Ectodermal cell (in vitro differentiated cells): ENCODE measurements around the gene FGD3.

Experiments used
- H3K27ac ChIP-seq: 2 replicates; pipeline ENCODE4 v1.7.0; 2013; ENCODE audit warnings: mild to moderate bottlenecking, low read depth, low read length; ENCODE audit not compliant: insufficient read depth, poor library complexity, severe bottlenecking
- H3K27me3 ChIP-seq: 2 replicates; pipeline ENCODE4 v1.7.0; 2013; ENCODE audit warnings: mild to moderate bottlenecking, low read length; ENCODE audit not compliant: insufficient read depth, control insufficient read depth, poor library complexity, severe bottlenecking
- H3K36me3 ChIP-seq: one replicate; pipeline ENCODE4 v1.7.0; 2013; ENCODE audit warnings: low read length; ENCODE audit not compliant: control insufficient read depth, insufficient read depth
- H3K4me1 ChIP-seq: one replicate; pipeline ENCODE4 v1.7.0; 2013; ENCODE audit warnings: low read length; ENCODE audit not compliant: control insufficient read depth, insufficient read depth
- H3K4me3 ChIP-seq: 2 replicates; pipeline ENCODE4 v1.7.0; 2013; ENCODE audit warnings: low read depth, low read length, control low read depth; ENCODE audit not compliant: insufficient read depth
- H3K9me3 ChIP-seq: 2 replicates; pipeline ENCODE4 v1.7.0; 2013; ENCODE audit warnings: mild to moderate bottlenecking, low read length, moderate library complexity; ENCODE audit not compliant: control insufficient read depth
- WGBS, 2 experiments: methylation state at CpG; one replicate each; pipeline ENCODE4 v1.1.7; 2013; ENCODE audit warnings: missing lambda C conversion rate in 2 of 2; 5-methylcytosine and 5-hydroxymethylcytosine counted together

Gene FGD3

GRCh38 chr9:93084471-93084881 lies 137.2 kb downstream of the FGD3 start:
- no peaks in the 10 kb centered on the region for H3K27me3 ChIP-seq
- no peaks in the 10 kb centered on the region for H3K4me1 ChIP-seq
- no peaks in the 10 kb centered on the region for H3K9me3 ChIP-seq
- H3K36me3 ChIP-seq: no peaks in the 10 kb centered on the region
- H3K4me3 ChIP-seq: no peak overlapping the region
- no peak overlapping the region for H3K27ac ChIP-seq
- 95% methylated on average over 6 of the region's 6 CpGs for WGBS, 2 experiments

DNA sequence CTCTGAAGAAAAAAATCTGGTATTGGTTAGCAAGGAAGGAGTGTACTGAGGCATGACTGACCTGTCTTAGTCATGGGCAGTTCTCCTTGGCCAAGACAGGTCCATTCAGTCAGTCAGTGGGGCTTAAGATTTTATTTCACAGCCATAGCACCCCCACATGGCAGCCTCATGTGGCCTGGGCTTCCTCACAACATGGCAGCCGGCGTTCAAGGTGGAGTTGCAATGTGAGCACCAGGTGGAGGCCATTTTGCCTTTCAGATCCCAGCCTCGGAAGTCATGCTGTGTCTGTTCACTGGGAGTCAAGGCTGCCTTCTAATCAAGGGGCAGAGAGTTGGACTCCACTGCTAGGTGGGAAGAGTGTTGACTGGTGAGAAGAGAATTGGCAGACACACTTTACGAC lies 138.4 kb downstream of the FGD3 start:
- Histone ChIP-seq H3K9me3 (no peaks in the 10 kb centered on the region), H3K4me3 (no peak overlapping the region), H3K4me1 (no peaks in the 10 kb centered on the region), H3K36me3 (no peaks in the 10 kb centered on the region), H3K27me3 (no peaks in the 10 kb centered on the region), H3K27ac (no peak overlapping the region)
- 92 to 99% methylated on average over 4 of the region's 4 CpGs for WGBS, 2 experiments
